Common myeloid progenitor, CD34-positive (primary cell): ENCODE measurements around the gene FASTKD2.

ENCODE experiments used
- CTCF ChIA-PET: fragments of 350-600 bp; sonication (Branson Sonifier 250); formaldehyde crosslinking; loops from one replicate; lab custom pipeline; 2021; ENCODE audit warnings: antibody characterized with exemption; lab: Charles Lee
- POLR2A ChIA-PET: fragments of 350-600 bp; sonication (Branson Sonifier 250); formaldehyde crosslinking; loops from one replicate; lab custom pipeline; 2021; ENCODE audit warnings: antibody characterized with exemption; lab: Charles Lee
- DNase-seq, 3 donors: peaks; one replicate each; pipeline versions ENCODE4 v3.0.0 to v3.0.0-alpha.2; 2013
- H3K27ac ChIP-seq, 2 experiments: 1 replicate in 1 of 2; 2 replicates in 1 of 2; pipeline ENCODE4 v1.7.0; 2013; ENCODE audit warnings: inconsistent platforms in 2 of 2, low read length in 2 of 2, mild to moderate bottlenecking in 2 of 2, low read depth in 1 of 2, moderate library complexity in 1 of 2; ENCODE audit not compliant: severe bottlenecking in 2 of 2, insufficient read depth in 1 of 2, poor library complexity in 1 of 2
- H3K27me3 ChIP-seq, 5 experiments: replicated peaks in 2 of 5; 1 replicate in 3 of 5; 2 replicates in 2 of 5; pipeline versions ENCODE4 v1.6.1 to v1.7.0; 2013; ENCODE audit warnings: low read length in 4 of 5, mild to moderate bottlenecking in 2 of 5, moderate library complexity in 2 of 5, inconsistent platforms in 1 of 5; ENCODE audit not compliant: insufficient read depth in 5 of 5, control insufficient read depth in 4 of 5
- H3K36me3 ChIP-seq, 4 experiments: 1 replicate in 2 of 4; 2 replicates in 2 of 4; pipeline versions ENCODE4 v1.6.1 to v1.7.0; 2013; ENCODE audit warnings: low read length in 3 of 4, control low read depth in 1 of 4, mild to moderate bottlenecking in 1 of 4; ENCODE audit not compliant: control insufficient read depth in 4 of 4, insufficient read depth in 4 of 4
- H3K4me1 ChIP-seq, 4 experiments: 1 replicate in 3 of 4; 2 replicates in 1 of 4; pipeline versions ENCODE4 v1.6.1 to v1.7.1; 2013; ENCODE audit warnings: low read length in 3 of 4, mild to moderate bottlenecking in 3 of 4, control low read depth in 1 of 4, inconsistent platforms in 1 of 4, moderate library complexity in 1 of 4; ENCODE audit not compliant: control insufficient read depth in 4 of 4, insufficient read depth in 4 of 4; ENCODE audit errors: control extremely low read depth in 1 of 4
- H3K4me3 ChIP-seq, 7 experiments: 1 replicate in 4 of 7; 2 replicates in 3 of 7; pipeline versions ENCODE4 v1.5.1 to v1.7.0; 2013; ENCODE audit warnings: mild to moderate bottlenecking in 7 of 7, low read length in 6 of 7, moderate library complexity in 6 of 7, inconsistent platforms in 2 of 7, low read depth in 2 of 7, control low read depth in 1 of 7; ENCODE audit not compliant: insufficient read depth in 4 of 7, control insufficient read depth in 1 of 7; ENCODE audit errors: extremely low read depth in 1 of 7
- H3K9me3 ChIP-seq, 5 experiments: 1 replicate in 4 of 5; 2 replicates in 1 of 5; pipeline versions ENCODE4 v1.6.1 to v1.7.1; 2013; ENCODE audit warnings: low read length in 4 of 5, mild to moderate bottlenecking in 2 of 5, inconsistent platforms in 1 of 5, low read depth in 1 of 5, moderate library complexity in 1 of 5; ENCODE audit not compliant: control insufficient read depth in 4 of 5, insufficient read depth in 2 of 5; ENCODE audit errors: control extremely low read depth in 1 of 5
- WGBS: methylation state at CpG from one replicate; pipeline ENCODE4 v1.1.5; 2013; ENCODE audit not compliant: insufficient coverage; 5-methylcytosine and 5-hydroxymethylcytosine counted together

The FASTKD2 gene

GRCh38 chr2:206832873-206833272 is 67.5 kb downstream of the FASTKD2 start:
- Histone ChIP-seq H3K36me3 (no peaks in the 10 kb centered on the region), H3K27ac (no peak overlapping the region), H3K9me3 (peaks cover 0 to 11% (median 0%) of the 10 kb centered on the region in 5 experiments), H3K4me1 (peaks cover 0 to 12% (median 6%) of the 10 kb centered on the region in 4 experiments), H3K27me3 (no peaks in the 10 kb centered on the region), H3K4me3 (no peak overlapping the region)
- peak; percentile 32 to 86 (median 79) for DNase-seq
- POLR2A ChIA-PET = no interaction called here
- CTCF ChIA-PET = interaction anchor here (1.6 kb wide), 1 partner anchor 149 kb away, joined by 3 read pairs; no protein-coding TSS in a partner anchor
- WGBS = 0% methylated on average over 1 of the region's 2 CpGs

GRCh38 chr2:206833291-206833690 is 67.9 kb downstream of the FASTKD2 start:
- H3K9me3 ChIP-seq = peaks cover 0 to 11% (median 0%) of the 10 kb centered on the region in 5 experiments
- H3K4me1 ChIP-seq = peaks cover 0 to 12% (median 6%) of the 10 kb centered on the region in 4 experiments
- CTCF ChIA-PET = interaction anchor here (1.3 kb wide), 1 partner anchor 10 kb away, joined by 6 read pairs; no protein-coding TSS in a partner anchor
- DNase-seq = no peak
- H3K4me3 ChIP-seq = no peak overlapping the region
- H3K36me3 ChIP-seq = no peaks in the 10 kb centered on the region
- no peaks in the 10 kb centered on the region for H3K27me3 ChIP-seq
- POLR2A ChIA-PET = no interaction called here
- WGBS = 100% methylated on average over 1 of the region's 3 CpGs
- no peak overlapping the region for H3K27ac ChIP-seq

GRCh38 chr2:206836722-206837121 is 71.3 kb downstream of the FASTKD2 start:
- H3K27me3 ChIP-seq = no peaks in the 10 kb centered on the region
- H3K27ac ChIP-seq = no peak overlapping the region
- peaks cover 0 to 11% (median 0%) of the 10 kb centered on the region in 5 experiments for H3K9me3 ChIP-seq
- no peak overlapping the region for H3K4me3 ChIP-seq
- POLR2A ChIA-PET = no interaction called here
- peak in 2 of 3 donors; percentile 3 to 22 for DNase-seq
- H3K4me1 ChIP-seq = peaks cover 0 to 12% (median 6%) of the 10 kb centered on the region in 4 experiments
- WGBS = no CpG with 5 or more reads among the region's 2 CpGs
- CTCF ChIA-PET = no interaction called here
- H3K36me3 ChIP-seq = no peaks in the 10 kb centered on the region

- no peak overlapping the region for H3K4me3 ChIP-seq
- H3K36me3 ChIP-seq = no peaks in the 10 kb centered on the region
- no CpG with 5 or more reads among the region's 1 CpG for WGBS
- no peak for DNase-seq
- CTCF ChIA-PET = no interaction called here
- POLR2A ChIA-PET = no interaction called here
- H3K4me1 ChIP-seq = peaks cover 0 to 7% (median 2%) of the 10 kb centered on the region in 4 experiments
- H3K27ac ChIP-seq = no peak overlapping the region
- no peaks in the 10 kb centered on the region for H3K27me3 ChIP-seq
- peaks cover 0 to 11% (median 0%) of the 10 kb centered on the region in 5 experiments for H3K9me3 ChIP-seq
Observed at GRCh38 chr2:206837775-206838174, 72.4 kb downstream of the FASTKD2 start.

GRCh38 chr2:206838690-206839089 is 73.3 kb downstream of the FASTKD2 start:
- Histone ChIP-seq H3K27ac (no peak overlapping the region), H3K4me1 (no peaks in the 10 kb centered on the region), H3K27me3 (no peaks in the 10 kb centered on the region), H3K4me3 (no peak overlapping the region), H3K36me3 (no peaks in the 10 kb centered on the region), H3K9me3 (peaks cover 0 to 8% (median 0%) of the 10 kb centered on the region in 5 experiments)
- no CpG with 5 or more reads among the region's 3 CpGs for WGBS
- ChIA-PET POLR2A (no interaction called here), CTCF (no interaction called here)
- no peak for DNase-seq

GRCh38 chr2:206840999-206841398 is 75.6 kb downstream of the FASTKD2 start:
- no CpG with 5 or more reads among the region's 3 CpGs for WGBS
- CTCF ChIA-PET = interaction anchor here (1.2 kb wide), 1 partner anchor 9 kb away, joined by 5 read pairs; no protein-coding TSS in a partner anchor
- H3K36me3 ChIP-seq = no peaks in the 10 kb centered on the region
- DNase-seq = no peak
- no peaks in the 10 kb centered on the region for H3K9me3 ChIP-seq
- H3K27me3 ChIP-seq = no peaks in the 10 kb centered on the region
- POLR2A ChIA-PET = no interaction called here
- no peak overlapping the region for H3K27ac ChIP-seq
- no peaks in the 10 kb centered on the region for H3K4me1 ChIP-seq
- no peak overlapping the region for H3K4me3 ChIP-seq
